ENCODE results near the gene SLC10A3. TPM values are rescaled to one million over a fixed set of nuclear protein-coding genes. Genes with fewer than 3 reads are reported as not detected.

Gene SLC10A3
- polyA plus RNA-seq, 1 of the 3 experiments (the other 2 are of a cell fraction), result 29.7 TPM

GRCh38 chrX:154534526-154535322 lies 44.3 kb upstream of the SLC10A3 start (continued):
- TF ChIP-seq FOSL2 (IDR thresholded peaks at IDR 0.05; ENCODE audit: borderline replicate concordance, low read depth) (no peak), TEAD4 (IDR thresholded peaks at IDR 0.05; ENCODE audit: borderline replicate concordance, insufficient read depth) (no peak), CTCF (IDR thresholded peaks at IDR 0.05) (peak; percentile 98), RAD21 (IDR thresholded peaks at IDR 0.05; ENCODE audit: low read length) (peak; percentile 99), YY1 (IDR thresholded peaks at IDR 0.05; ENCODE audit: low read depth) (no peak), MEF2A (IDR thresholded peaks at IDR 0.05; ENCODE audit: borderline replicate concordance, low read depth) (no peak)

GRCh38 chrX:154532690-154533089 lies 42.3 kb upstream of the SLC10A3 start:
- peaks cover 0 to 20% of the 10 kb centered on the region in 2 experiments for H3K36me3 ChIP-seq (replicated peaks in 1 of 2; ENCODE audit: control insufficient read depth in 1 of 2, insufficient read depth in 2 of 2, low read length in 1 of 2)
- no peak overlapping the region for H3K4me2 ChIP-seq
- CTCF ChIA-PET, result interaction anchor here (1.7 to 1.8 kb wide), 2 partner anchors 134 to 1591 kb away, joined by 4 to 10 read pairs; partner anchors contain the start of gene RPL10
- H3K4me3 ChIP-seq (ENCODE audit: low read depth in 2 of 2, low read length in 1 of 2), result no peak overlapping the region
- H3K9ac ChIP-seq, result no peak overlapping the region
- no peaks in the 10 kb centered on the region for H3K9me3 ChIP-seq
- WGBS (ENCODE audit: low lambda C conversion rate), result 50% methylated on average over 9 of the region's 23 CpGs
- H3K9me2 ChIP-seq, result no peaks in the 10 kb centered on the region
- TF ChIP-seq MXI1 (IDR thresholded peaks at IDR 0.05; ENCODE audit: low read depth, low read length), result no peak
- TF ChIP-seq REST (IDR thresholded peaks at IDR 0.05; ENCODE audit: low read depth, low read length), result no peak
- TF ChIP-seq RCOR1 (IDR thresholded peaks at IDR 0.05; ENCODE audit: low read length), result no peak
- no peak for TF ChIP-seq MEF2A (IDR thresholded peaks at IDR 0.05; ENCODE audit: borderline replicate concordance, low read depth)
- TF ChIP-seq TCF12 (IDR thresholded peaks at IDR 0.05), result no peak
- TF ChIP-seq CHD2 (IDR thresholded peaks at IDR 0.05; ENCODE audit: low read length, partially characterized antibody), result no peak
- no peak for TF ChIP-seq RAD21 (IDR thresholded peaks at IDR 0.05; ENCODE audit: low read length)
- TF ChIP-seq NRF1 (IDR thresholded peaks at IDR 0.05; ENCODE audit: low read depth, low read length), result no peak
- TF ChIP-seq SIN3A (IDR thresholded peaks at IDR 0.05; ENCODE audit: borderline replicate concordance, low read depth, low read length), result no peak
- TF ChIP-seq FOXM1 (IDR thresholded peaks at IDR 0.05; ENCODE audit: low read depth), result no peak
- TF ChIP-seq GATA2 (CRISPR knock-in tag; IDR thresholded peaks at IDR 0.05), result no peak
- H3K4me1 ChIP-seq (ENCODE audit: control insufficient read depth in 1 of 2, insufficient read depth in 2 of 2, low read depth in 1 of 2, low read length in 1 of 2), result peaks cover 0 to 4% of the 10 kb centered on the region in 2 experiments; a peak in 1 of 4 replicates
- H2AFZ ChIP-seq (ENCODE audit: low read depth), result no peak overlapping the region
- DNase-seq, result no peak
- H3K79me2 ChIP-seq (ENCODE audit: insufficient read depth), result peaks cover 7% of the 10 kb centered on the region; the same call in 1 of the 2 replicates
- POLR2A ChIA-PET, result interaction anchor here (0.6 to 2.2 kb wide), 2 partner anchors 117 to 134 kb away, joined by 6 to 9 read pairs; partner anchors contain the start of gene RPL10
- H3K27ac ChIP-seq (ENCODE audit: low read depth in 2 of 2, low read length in 1 of 2), result no peak overlapping the region
- H3F3A ChIP-seq (replicated peaks; ENCODE audit: insufficient read depth), result no peaks in the 10 kb centered on the region
- no peaks in the 10 kb centered on the region; the same call in 1 of the 2 replicates for H3K27me3 ChIP-seq (ENCODE audit: insufficient read depth)
- H4K20me1 ChIP-seq (ENCODE audit: insufficient read depth), result no peaks in the 10 kb centered on the region
